HepG2 (cell line): ENCODE data around the gene MRE11. TPM values are rescaled to one million over a fixed set of nuclear protein-coding genes. Genes with fewer than 3 reads are reported as not detected.
A peak's percentile ranks its signal among the peaks of the same experiment; 100 is the strongest.

Experiments used
- ATF4 ChIP-seq, 2 experiments: fragments of 450-650 bp in 1 of 2; sonication (generic) in 1 of 2; formaldehyde crosslinking; IDR thresholded peaks; 2 replicates each; pipeline versions ENCODE4 v1.5.0 to v1.8.0; 2020 to 2022; ENCODE audit warnings: mild to moderate bottlenecking in 1 of 2, missing genetic modification reagents in 1 of 2
- BCLAF1 ChIP-seq: fragments of 450-650 bp; IDR thresholded peaks from 2 replicates; pipeline ENCODE4 v1.6.1; 2017; ENCODE audit warnings: mild to moderate bottlenecking
- CEBPG ChIP-seq: IDR thresholded peaks from 2 replicates; pipeline ENCODE4 v1.6.1; 2016
- FOXA3 ChIP-seq: IDR thresholded peaks from 2 replicates; pipeline ENCODE4 v1.6.1; 2016; ENCODE audit warnings: missing genetic modification reagents, missing compliant biosample characterization
- HNF4A ChIP-seq: sonication (generic); formaldehyde crosslinking; IDR thresholded peaks from 2 replicates; pipeline ENCODE4 v1.4.0; 2020; ENCODE audit warnings: missing genetic modification reagents
- HOXA7 ChIP-seq: sonication (generic); formaldehyde crosslinking; IDR thresholded peaks from 2 replicates; pipeline ENCODE4 v1.8.1; 2022; ENCODE audit warnings: mild to moderate bottlenecking, missing genetic modification reagents, moderate library complexity
- KLF16 ChIP-seq, 2 experiments: sonication (generic) in 1 of 2; formaldehyde crosslinking in 1 of 2; IDR thresholded peaks; 2 replicates each; pipeline versions ENCODE4 v1.6.1 to v1.8.0; 2016 to 2023; ENCODE audit warnings: missing genetic modification reagents in 2 of 2, missing compliant biosample characterization in 1 of 2
- POLR2G ChIP-seq: fragments of 200-400 bp; formaldehyde crosslinking; IDR thresholded peaks from 2 replicates; pipeline ENCODE4 v1.6.1; 2018; ENCODE audit warnings: mild to moderate bottlenecking, low read depth, low read length, moderate library complexity
- SOX13 ChIP-seq, 3 experiments: fragments of 450-650 bp in 1 of 3; sonication (generic) in 1 of 3; formaldehyde crosslinking in 1 of 3; IDR thresholded peaks in 2 of 3; conservative IDR thresholded peaks in 1 of 3; 2 replicates each; pipeline versions ENCODE4 v1.5.0 to v1.6.1; 2016 to 2020; ENCODE audit warnings: antibody characterized with exemption in 1 of 3, mild to moderate bottlenecking in 1 of 3, missing compliant biosample characterization in 1 of 3, missing genetic modification reagents in 1 of 3, moderate library complexity in 1 of 3
- SOX6 ChIP-seq, 2 experiments: fragments of 450-650 bp in 1 of 2; sonication (generic) in 1 of 2; formaldehyde crosslinking in 1 of 2; IDR thresholded peaks; 2 replicates each; pipeline versions ENCODE4 v1.4.0 to v1.6.1; 2017 to 2020; ENCODE audit warnings: antibody characterized with exemption in 1 of 2, mild to moderate bottlenecking in 1 of 2, missing genetic modification reagents in 1 of 2
- ZNF546 ChIP-seq: sonication (generic); formaldehyde crosslinking; conservative IDR thresholded peaks from 2 replicates; pipeline ENCODE4 v1.8.1; 2023; ENCODE audit warnings: mild to moderate bottlenecking, missing genetic modification reagents
- ZNF644 ChIP-seq: IDR thresholded peaks from 2 replicates; pipeline ENCODE4 v1.6.1; 2016; ENCODE audit warnings: low read depth
- ZSCAN25 ChIP-seq: sonication (generic); formaldehyde crosslinking; IDR thresholded peaks from 2 replicates; pipeline ENCODE4 v1.8.0; 2022; ENCODE audit warnings: mild to moderate bottlenecking, missing genetic modification reagents
- polyA plus RNA-seq, 8 experiments: library from polyadenylated mRNA; depleted of rRNA in 3 of 8; stranded (reverse) in 7 of 8; unstranded in 1 of 8; fragments of >200 nt; fragmentation: Illumina TruSeq in 4 of 8; extraction: Trizol in 4 of 8; gene quantifications; 2 replicates each; pipeline versions ENCODE4 v1.2.1 to v1.2.3, GENCODE V29; 2011 to 2016; ENCODE audit warnings: low read depth in 4 of 8, missing spikeins in 1 of 8, mixed read lengths in 1 of 8; ENCODE audit not compliant: insufficient read depth in 1 of 8
- total RNA-seq, 5 experiments: library from RNA; depleted of rRNA; stranded (reverse); fragments of >200 nt; fragmentation: Illumina TruSeq; extraction: Trizol; gene quantifications; 2 replicates each; pipeline ENCODE4 v1.2.3, GENCODE V29; 2016; ENCODE audit warnings: low read depth in 1 of 5

The MRE11 gene
- total and polyA plus RNA-seq, 2 of the 13 experiments (the other 11 are each of a cell fraction or from before 2014, with no cell fraction given), result 7.2 to 37.3 TPM

- TF ChIP-seq POLR2G (peak; percentile 38; the same call in 1 of the 2 replicates), SOX13 (IDR thresholded peaks at IDR 0.05) (no peak), SOX13 (CRISPR knock-in tag; conservative IDR thresholded peaks at IDR 0.05 in 1 of 2, IDR thresholded peaks at IDR 0.05 in 1 of 2) (peak in 1 of 2 experiments; percentile 24; a peak in 1 of 4 replicates), ZNF546 (no peak), FOXA3 (CRISPR knock-in tag) (peak; percentile 37; the same call in 1 of the 2 replicates), BCLAF1 (no peak), KLF16 (CRISPR knock-in tag; IDR thresholded peaks at IDR 0.05) (peak in 1 of 2 experiments; percentile 56; a peak in 1 of 4 replicates), ZSCAN25 (CRISPR knock-in tag) (no peak), ZNF644 (CRISPR knock-in tag) (peak; percentile 29; the same call in 1 of the 2 replicates), ATF4 (CRISPR knock-in tag; IDR thresholded peaks at IDR 0.05) (peak in 1 of 2 experiments; percentile 99; a peak in 2 of 4 replicates), HOXA7 (CRISPR knock-in tag) (no peak), SOX6 (IDR thresholded peaks at IDR 0.05) (no peak), SOX6 (CRISPR knock-in tag; IDR thresholded peaks at IDR 0.05) (peak; percentile 56), HNF4A (CRISPR knock-in tag) (no peak), CEBPG (CRISPR knock-in tag) (peak; percentile 88)
These were observed 88.4 kb downstream of the MRE11 start (continued) for GRCh38 chr11:94405062-94405833.
